ENCODE data around the gene PHF5A. TPM values are rescaled to one million over a fixed set of nuclear protein-coding genes. Genes with fewer than 3 reads are reported as not detected.

Gene PHF5A
- total and polyA plus RNA-seq, 2 of the 8 experiments (the other 6 are each of a cell fraction or from before 2014, with no cell fraction given): 119 to 135 TPM

DNA sequence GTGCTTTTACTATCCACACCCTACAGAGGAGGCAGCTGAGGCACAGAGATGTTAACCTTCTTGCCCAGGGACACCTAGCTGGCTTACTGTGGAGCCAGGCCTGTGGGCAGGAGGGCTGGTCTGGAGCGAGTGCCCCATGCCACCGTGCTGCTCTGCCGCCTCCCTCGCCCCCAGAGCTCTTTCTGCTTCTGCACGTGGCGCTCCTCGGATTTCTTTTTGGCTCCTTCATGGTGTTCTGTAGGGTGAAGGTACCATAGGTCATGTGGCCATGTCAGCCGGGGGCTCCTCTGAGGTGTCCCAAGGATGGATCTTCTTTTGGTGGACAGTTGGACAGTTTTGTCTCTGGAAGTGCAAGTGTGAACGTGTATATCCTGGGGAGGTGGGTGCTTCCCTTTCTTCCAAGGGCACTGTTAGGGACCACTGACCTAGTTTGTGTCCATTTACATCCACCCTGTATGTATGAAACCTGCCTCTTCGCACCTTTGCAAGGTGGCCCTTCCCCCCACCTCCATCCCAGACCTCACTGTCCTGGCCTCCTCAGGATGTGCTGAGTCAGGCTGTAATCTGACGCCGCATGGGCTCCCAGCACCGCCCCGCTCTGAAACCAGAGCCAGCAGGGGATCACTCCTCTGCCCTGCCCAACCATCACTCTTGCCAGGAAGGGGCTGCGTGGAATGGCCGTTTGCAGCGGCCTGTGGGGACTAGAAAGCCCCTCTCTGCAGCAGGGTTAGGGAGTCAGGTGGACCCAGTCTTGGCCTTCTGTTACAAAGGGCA is 44.1 kb upstream of the PHF5A start (continued):
- TF ChIP-seq KDM4A (IDR thresholded peaks at IDR 0.05; ENCODE audit: low read depth, low read length, severe bottlenecking) (no peak), TBP (IDR thresholded peaks at IDR 0.05; ENCODE audit: low read depth, low read length) (peak; percentile 32; the same call in 1 of the 2 replicates), CHD2 (IDR thresholded peaks at IDR 0.05; ENCODE audit: low read length) (no peak; the same call in 1 of the 2 replicates), TAF1 (IDR thresholded peaks at IDR 0.05; ENCODE audit: low read depth, low read length) (peak; percentile 57), RXRA (IDR thresholded peaks at IDR 0.05; ENCODE audit: insufficient read depth, low read depth, low read length) (no peak), POLR2AphosphoS5 (IDR thresholded peaks at IDR 0.05; ENCODE audit: low read depth, low read length) (peak; percentile 42; the same call in 1 of the 2 replicates), HDAC6 (IDR thresholded peaks at IDR 0.05; ENCODE audit: low read depth, low read length) (no peak), SAP30 (IDR thresholded peaks at IDR 0.05; ENCODE audit: insufficient read depth, insufficient replicate concordance, low read length) (no peak), FOSL1 (IDR thresholded peaks at IDR 0.05; ENCODE audit: insufficient read depth, low read depth, low read length) (no peak), YY1 (IDR thresholded peaks at IDR 0.05; ENCODE audit: low read depth, low read length) (peak; percentile 78), GTF2F1 (IDR thresholded peaks at IDR 0.05; ENCODE audit: borderline replicate concordance, low read depth, low read length) (no peak), TAF7 (optimal IDR thresholded peaks at IDR 0.05; ENCODE audit: borderline replicate concordance, low read depth, low read length) (no peak), EGR1 (IDR thresholded peaks at IDR 0.05; ENCODE audit: borderline replicate concordance, low read depth, low read length) (no peak), SUZ12 (IDR thresholded peaks at IDR 0.05; ENCODE audit: low read length) (no peak), SP1 (IDR thresholded peaks at IDR 0.05; ENCODE audit: low read depth, low read length) (peak; percentile 69; the same call in 1 of the 2 replicates), SIX5 (IDR thresholded peaks at IDR 0.05; ENCODE audit: low read depth, low read length) (peak; percentile 43; the same call in 1 of the 2 replicates), CTBP2 (IDR thresholded peaks at IDR 0.05; ENCODE audit: borderline replicate concordance, insufficient read depth, insufficient read length, low read length) (peak; percentile 31)
- TF ChIP-seq, protein P1, sequence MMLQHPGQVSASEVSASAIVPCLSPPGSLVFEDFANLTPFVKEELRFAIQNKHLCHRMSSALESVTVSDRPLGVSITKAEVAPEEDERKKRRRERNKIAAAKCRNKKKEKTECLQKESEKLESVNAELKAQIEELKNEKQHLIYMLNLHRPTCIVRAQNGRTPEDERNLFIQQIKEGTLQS (IDR thresholded peaks at IDR 0.05; ENCODE audit: insufficient read depth, low read depth, low read length): no peak
- TF ChIP-seq, protein P2, sequence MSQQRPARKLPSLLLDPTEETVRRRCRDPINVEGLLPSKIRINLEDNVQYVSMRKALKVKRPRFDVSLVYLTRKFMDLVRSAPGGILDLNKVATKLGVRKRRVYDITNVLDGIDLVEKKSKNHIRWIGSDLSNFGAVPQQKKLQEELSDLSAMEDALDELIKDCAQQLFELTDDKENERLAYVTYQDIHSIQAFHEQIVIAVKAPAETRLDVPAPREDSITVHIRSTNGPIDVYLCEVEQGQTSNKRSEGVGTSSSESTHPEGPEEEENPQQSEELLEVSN (IDR thresholded peaks at IDR 0.05): peak; percentile 69
- TF ChIP-seq, protein P3, sequence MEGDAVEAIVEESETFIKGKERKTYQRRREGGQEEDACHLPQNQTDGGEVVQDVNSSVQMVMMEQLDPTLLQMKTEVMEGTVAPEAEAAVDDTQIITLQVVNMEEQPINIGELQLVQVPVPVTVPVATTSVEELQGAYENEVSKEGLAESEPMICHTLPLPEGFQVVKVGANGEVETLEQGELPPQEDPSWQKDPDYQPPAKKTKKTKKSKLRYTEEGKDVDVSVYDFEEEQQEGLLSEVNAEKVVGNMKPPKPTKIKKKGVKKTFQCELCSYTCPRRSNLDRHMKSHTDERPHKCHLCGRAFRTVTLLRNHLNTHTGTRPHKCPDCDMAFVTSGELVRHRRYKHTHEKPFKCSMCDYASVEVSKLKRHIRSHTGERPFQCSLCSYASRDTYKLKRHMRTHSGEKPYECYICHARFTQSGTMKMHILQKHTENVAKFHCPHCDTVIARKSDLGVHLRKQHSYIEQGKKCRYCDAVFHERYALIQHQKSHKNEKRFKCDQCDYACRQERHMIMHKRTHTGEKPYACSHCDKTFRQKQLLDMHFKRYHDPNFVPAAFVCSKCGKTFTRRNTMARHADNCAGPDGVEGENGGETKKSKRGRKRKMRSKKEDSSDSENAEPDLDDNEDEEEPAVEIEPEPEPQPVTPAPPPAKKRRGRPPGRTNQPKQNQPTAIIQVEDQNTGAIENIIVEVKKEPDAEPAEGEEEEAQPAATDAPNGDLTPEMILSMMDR (IDR thresholded peaks at IDR 0.05; ENCODE audit: control extremely low read depth in 1 of 3, insufficient read depth in 1 of 3, low read depth in 1 of 3, low read length in 3 of 3): no peak

Data from H1 (cell line).